Measurements from ENCODE around the gene CADPS. TPM values are rescaled to one million over a fixed set of nuclear protein-coding genes. Genes with fewer than 3 reads are reported as not detected.
A peak's percentile ranks its signal among the peaks of the same experiment; 100 is the strongest.

The CADPS gene
- 10 to 100 TPM; 11.7 to 20.8 TPM for total RNA-seq
- polyA plus RNA-seq (2013, experiment 1 of 2): 12.9 TPM
- 10.5 TPM for polyA plus RNA-seq (2013, experiment 2 of 2)
- long read RNA-seq, experiment 1, partial matches to known transcripts: 0 of 4 reads
- long read RNA-seq, experiment 1, other reads (novel, unspliced or antisense): 4 of 4 reads
- long read RNA-seq, experiment 2, full-length matches to known transcripts: 4 of 21 reads
- long read RNA-seq, experiment 2, partial matches to known transcripts: 7 of 21 reads
- long read RNA-seq, experiment 2, other reads (novel, unspliced or antisense): 10 of 21 reads
- long read RNA-seq, experiment 3, partial matches to known transcripts: 4 of 10 reads
- long read RNA-seq, experiment 3, other reads (novel, unspliced or antisense): 6 of 10 reads
- long read RNA-seq, experiment 4, partial matches to known transcripts: 1 of 1 reads
- long read RNA-seq, experiment 4, other reads (novel, unspliced or antisense): 0 of 1 reads

- Mint-ChIP-seq H3K4me1 (peaks cover 12% of the 10 kb centered on the region), H3K27me3 (ENCODE audit: insufficient read depth) (peaks cover 6% of the 10 kb centered on the region), H3K4me3 (peak within 1 kb of the TSS; percentile 79), H3K27ac (peak within 1 kb of the TSS; percentile 38), H3K9me3 (no peaks in the 10 kb centered on the region), H3K36me3 (ENCODE audit: low read depth) (no peaks in the 10 kb centered on the region)
- WGBS, 2 experiments (ENCODE audit: insufficient coverage in 1 of 2, insufficient read length in 1 of 2): 0 to 1% methylated on average over 22 to 85 of the region's 85 CpGs
- Histone ChIP-seq H3K27ac (ENCODE audit: low read depth, low read length) (peak within 1 kb of the TSS; percentile 72), H3K4me1 (ENCODE audit: control insufficient read depth, insufficient read depth, low read length) (no peaks in the 10 kb centered on the region), H3K27me3 (ENCODE audit: control insufficient read depth, insufficient read depth, low read length, poor library complexity, severe bottlenecking) (no peaks in the 10 kb centered on the region), H3K9ac (ENCODE audit: extremely low read depth, low read length, poor library complexity, severe bottlenecking) (peak within 1 kb of the TSS; percentile 42), H3K4me3 (ENCODE audit: low read length) (peak within 1 kb of the TSS; percentile 90), H3K36me3 (ENCODE audit: control insufficient read depth, insufficient read depth, low read length) (no peaks in the 10 kb centered on the region), H3K9me3 (ENCODE audit: control insufficient read depth, low read length) (no peaks in the 10 kb centered on the region)
- peak; percentile 83 for DNase-seq
- TF ChIP-seq CTCF (conservative IDR thresholded peaks at IDR 0.05): no peak
Observed at GRCh38 chr3:62874711-62875557, at the start of gene CADPS. Gene CADPS (minus strand): TSS chr3:62875416. CDS start chr3:62875029, 387 bp downstream.

- Mint-ChIP-seq H3K4me3 (no peak overlapping the region), H3K9me3 (no peaks in the 10 kb centered on the region)
- WGBS, 2 experiments (ENCODE audit: insufficient coverage in 1 of 2, insufficient read length in 1 of 2): 92 to 93% methylated on average over 1 to 2 of the region's 2 CpGs
Observed at GRCh38 chr3:62923066-62923465, 47.9 kb upstream of the CADPS start.

More at GRCh38 chr3:62923066-62923465, 47.9 kb upstream of the CADPS start:
- Mint-ChIP-seq H3K36me3 (ENCODE audit: low read depth) (no peaks in the 10 kb centered on the region), H3K27ac (no peak overlapping the region), H3K27me3 (ENCODE audit: insufficient read depth) (peaks cover 13% of the 10 kb centered on the region), H3K4me1 (peaks cover 39% of the 10 kb centered on the region)
- Histone ChIP-seq H3K4me3 (ENCODE audit: low read length) (no peak overlapping the region), H3K36me3 (ENCODE audit: control insufficient read depth, insufficient read depth, low read length) (no peaks in the 10 kb centered on the region), H3K9ac (ENCODE audit: extremely low read depth, low read length, poor library complexity, severe bottlenecking) (no peak overlapping the region), H3K27ac (ENCODE audit: low read depth, low read length) (no peak overlapping the region), H3K27me3 (ENCODE audit: control insufficient read depth, insufficient read depth, low read length, poor library complexity, severe bottlenecking) (peaks cover 24% of the 10 kb centered on the region), H3K9me3 (ENCODE audit: control insufficient read depth, low read length) (no peaks in the 10 kb centered on the region), H3K4me1 (ENCODE audit: control insufficient read depth, insufficient read depth, low read length) (peaks cover 15% of the 10 kb centered on the region)
- TF ChIP-seq CTCF (conservative IDR thresholded peaks at IDR 0.05): no peak
- DNase-seq: no peak

Measured in endodermal cell (in vitro differentiated cells).